HCT116 (cell line): ENCODE data around the gene ATF7. TPM values are rescaled to one million over a fixed set of nuclear protein-coding genes. Genes with fewer than 3 reads are reported as not detected.

ENCODE experiments used
- ATAC-seq: fragments of 200-7000 bp; cut with Tn5 transposase; 2 replicates; pipeline ENCODE4 v1.9.1; 2020; ENCODE audit warnings: mild to moderate bottlenecking, moderate library complexity
- BruUV-seq: library from RNA; stranded (reverse); fragments of 400-500 nt; replicated peaks from 2 replicates; lab custom pipeline; 2021; lab: Mats Ljungman, UMichigan
- CTCF ChIA-PET: fragments of 300-600 bp; sonication (Branson Sonifier 250); formaldehyde crosslinking; loops from one replicate; lab custom pipeline; 2021; ENCODE audit warnings: antibody characterized with exemption; lab: Charles Lee
- POLR2A ChIA-PET: fragments of 300-600, 350-600 bp; sonication (Branson Sonifier 250); formaldehyde crosslinking; loops from one replicate; lab custom pipeline; 2021; ENCODE audit warnings: antibody characterized with exemption; lab: Charles Lee
- RAD21 ChIA-PET, 2 experiments: fragments of 300-600 bp; sonication (Branson Sonifier 250); formaldehyde crosslinking; loops; one replicate each; lab custom pipeline; 2023; ENCODE audit warnings: low total read pairs in 2 of 2; ENCODE audit not compliant: uncharacterized antibody in 2 of 2, unreplicated experiment in 2 of 2, low non-redundant PET in 1 of 2; lab: Charles Lee
- DNase-seq: peaks from one replicate; pipeline ENCODE4 v3.0.0-alpha.2; 2010; ENCODE audit warnings: low read depth, low spot score
- H2AFZ ChIP-seq: fragments of 200-600 bp; shearing (Covaris generic), sonication (generic); 2 replicates; pipeline ENCODE4 v1.6.1; 2017; ENCODE audit warnings: low read depth, mixed run types, mixed read lengths, antibody characterized with exemption, low read length; ENCODE audit not compliant: poor library complexity, severe bottlenecking
- H3K27ac ChIP-seq: 2 replicates; pipeline ENCODE4 v1.5.1; 2012; ENCODE audit warnings: low read depth, low read length
- H3K27me3 ChIP-seq: fragments of 200-600 bp; sonication (generic); 2 replicates; pipeline ENCODE4 v1.6.1; 2016; ENCODE audit warnings: mixed run types, low read length, mixed read lengths; ENCODE audit not compliant: insufficient read depth
- H3K36me3 ChIP-seq, 2 experiments: fragments of 200-500 bp in 1 of 2; fragments of 200-600 bp in 1 of 2; sonication (Bioruptor generic) in 1 of 2; sonication (generic) in 1 of 2; 2 replicates each; pipeline versions ENCODE4 v1.5.1 to v1.6.1; 2014 to 2016; ENCODE audit warnings: low read length in 2 of 2, inconsistent platforms in 1 of 2, mixed read lengths in 1 of 2, mixed run types in 1 of 2; ENCODE audit not compliant: insufficient read depth in 2 of 2, control insufficient read depth in 1 of 2
- H3K4me1 ChIP-seq, 2 experiments: fragments of 200-600 bp in 1 of 2; sonication (generic) in 1 of 2; 2 replicates each; pipeline versions ENCODE4 v1.5.1 to v1.6.1; 2012 to 2017; ENCODE audit warnings: low read length in 2 of 2, inconsistent platforms in 1 of 2, mild to moderate bottlenecking in 1 of 2, mixed read lengths in 1 of 2, mixed run types in 1 of 2, moderate library complexity in 1 of 2; ENCODE audit not compliant: insufficient read depth in 2 of 2, control insufficient read depth in 1 of 2
- H3K4me2 ChIP-seq: fragments of 200-600 bp; sonication (generic); 2 replicates; pipeline ENCODE4 v1.6.1; 2017; ENCODE audit warnings: mixed run types, low read length, mixed read lengths
- H3K4me3 ChIP-seq, 2 experiments: fragments of 200-600 bp in 1 of 2; sonication (generic) in 1 of 2; replicated peaks in 1 of 2; 2 replicates each; pipeline ENCODE4 v1.5.1; 2011 to 2016; ENCODE audit warnings: low read length in 2 of 2, control low read depth in 1 of 2, low read depth in 1 of 2, mild to moderate bottlenecking in 1 of 2, mixed read lengths in 1 of 2, mixed run types in 1 of 2
- H3K79me2 ChIP-seq: fragments of 200-600 bp; sonication (generic); 2 replicates; pipeline ENCODE4 v1.6.1; 2017; ENCODE audit warnings: mild to moderate bottlenecking, mixed run types, low read length, moderate library complexity, mixed read lengths; ENCODE audit not compliant: insufficient read depth
- H3K9ac ChIP-seq: fragments of 200-600 bp; sonication (generic); 2 replicates; pipeline ENCODE4 v1.6.1; 2016; ENCODE audit warnings: low read length, mixed read lengths
- H3K9me2 ChIP-seq: fragments of 200-600 bp; sonication (generic), shearing (Covaris generic); 2 replicates; pipeline ENCODE4 v1.6.1; 2017; ENCODE audit warnings: mixed run types, mild to moderate bottlenecking, moderate library complexity; ENCODE audit not compliant: insufficient read depth
- H3K9me3 ChIP-seq, 2 experiments: fragments of 200-500 bp in 1 of 2; fragments of 200-600 bp in 1 of 2; sonication (Bioruptor generic) in 1 of 2; sonication (generic) in 1 of 2; 2 replicates each; pipeline ENCODE4 v1.6.1; 2014 to 2017; ENCODE audit warnings: low read length in 2 of 2, mixed read lengths in 2 of 2, inconsistent platforms in 1 of 2, low read depth in 1 of 2, mild to moderate bottlenecking in 1 of 2, mixed run types in 1 of 2, moderate library complexity in 1 of 2; ENCODE audit not compliant: control insufficient read depth in 1 of 2, insufficient read depth in 1 of 2
- H4K20me1 ChIP-seq: fragments of 200-600 bp; sonication (generic), shearing (Covaris generic); 2 replicates; pipeline ENCODE4 v1.6.1; 2017; ENCODE audit warnings: mixed run types, mild to moderate bottlenecking, moderate library complexity; ENCODE audit not compliant: insufficient read depth
- CBX3 ChIP-seq: IDR thresholded peaks from 2 replicates; pipeline ENCODE4 v1.6.1; 2012; ENCODE audit warnings: low read depth
- CEBPB ChIP-seq: IDR thresholded peaks from 2 replicates; pipeline ENCODE4 v1.6.1; 2012; ENCODE audit warnings: low read depth
- CTCF ChIP-seq, 3 experiments: fragments of 200-600 bp in 1 of 3; sonication (generic) in 1 of 3; IDR thresholded peaks in 2 of 3; conservative IDR thresholded peaks in 1 of 3; 2 replicates each; pipeline ENCODE4 v1.5.1; 2012 to 2017; ENCODE audit warnings: low read depth in 2 of 3, low read length in 2 of 3, antibody characterized with exemption in 1 of 3, borderline replicate concordance in 1 of 3, control low read depth in 1 of 3, mild to moderate bottlenecking in 1 of 3, mixed read lengths in 1 of 3, mixed run types in 1 of 3, moderate library complexity in 1 of 3; ENCODE audit not compliant: insufficient read depth in 1 of 3
- ELF1 ChIP-seq: IDR thresholded peaks from 2 replicates; pipeline ENCODE4 v1.6.1; 2012; ENCODE audit warnings: low read depth, borderline replicate concordance
- EZH2 ChIP-seq: fragments of 200-600 bp; sonication (generic); IDR thresholded peaks from 2 replicates; pipeline ENCODE4 v1.6.1; 2017; ENCODE audit warnings: antibody characterized with exemption, mixed run types
- EZH2phosphoT487 ChIP-seq: fragments of 200-600 bp; IDR thresholded peaks from 2 replicates; pipeline ENCODE4 v1.6.1; 2018; ENCODE audit warnings: antibody characterized with exemption, borderline replicate concordance
- JUND ChIP-seq: IDR thresholded peaks from 2 replicates; pipeline ENCODE4 v1.6.1; 2012
- POLR2A ChIP-seq: IDR thresholded peaks from 2 replicates; pipeline ENCODE4 v1.7.0; 2011; ENCODE audit warnings: borderline replicate concordance; ENCODE audit not compliant: insufficient read depth, insufficient read length; ENCODE audit errors: extremely low read depth
- RAD21 ChIP-seq: IDR thresholded peaks from 2 replicates; pipeline ENCODE4 v1.6.1; 2012; ENCODE audit warnings: low read depth, mild to moderate bottlenecking
- REST ChIP-seq: IDR thresholded peaks from 2 replicates; pipeline ENCODE4 v1.6.1; 2012; ENCODE audit warnings: low read depth
- SIN3A ChIP-seq: IDR thresholded peaks from 2 replicates; pipeline ENCODE4 v1.6.1; 2012; ENCODE audit warnings: low read depth
- SP1 ChIP-seq: IDR thresholded peaks from 2 replicates; pipeline ENCODE4 v1.6.1; 2012; ENCODE audit warnings: low read depth
- SRF ChIP-seq: IDR thresholded peaks from 2 replicates; pipeline ENCODE4 v1.6.1; 2012; ENCODE audit warnings: low read depth
- TCF7L2 ChIP-seq: IDR thresholded peaks from 2 replicates; pipeline ENCODE4 v1.7.0; 2011; ENCODE audit warnings: borderline replicate concordance, inconsistent platforms; ENCODE audit not compliant: insufficient read depth, insufficient read length; ENCODE audit errors: extremely low read depth
- YY1 ChIP-seq: IDR thresholded peaks from 2 replicates; pipeline ENCODE4 v1.6.1; 2011; ENCODE audit warnings: low read length, low read depth, moderate library complexity, mild to moderate bottlenecking; ENCODE audit not compliant: insufficient replicate concordance; ENCODE audit errors: extremely low read depth
- ZBTB33 ChIP-seq: IDR thresholded peaks from 2 replicates; pipeline ENCODE4 v1.6.1; 2011; ENCODE audit warnings: mild to moderate bottlenecking, low read length, moderate library complexity; ENCODE audit not compliant: insufficient replicate concordance; ENCODE audit errors: extremely low read depth
- ZFX ChIP-seq: fragments of 450-650 bp; IDR thresholded peaks from 2 replicates; pipeline ENCODE4 v1.6.1; 2017
- intact Hi-C: fragments of 100-400 bp; cut with micrococcal nuclease; formaldehyde crosslinking; loops from 2 replicates; pipeline ENCODE4 v1.10.0; 2022
- total RNA-seq: library from RNA; stranded (reverse); gene quantifications from one replicate; pipeline ENCODE4 v1.2.1, GENCODE V29; 2021; ENCODE audit not compliant: unreplicated experiment

The ATF7 gene
- total RNA-seq, 1 experiment from 2014 or later: 24.0 TPM

DNA sequence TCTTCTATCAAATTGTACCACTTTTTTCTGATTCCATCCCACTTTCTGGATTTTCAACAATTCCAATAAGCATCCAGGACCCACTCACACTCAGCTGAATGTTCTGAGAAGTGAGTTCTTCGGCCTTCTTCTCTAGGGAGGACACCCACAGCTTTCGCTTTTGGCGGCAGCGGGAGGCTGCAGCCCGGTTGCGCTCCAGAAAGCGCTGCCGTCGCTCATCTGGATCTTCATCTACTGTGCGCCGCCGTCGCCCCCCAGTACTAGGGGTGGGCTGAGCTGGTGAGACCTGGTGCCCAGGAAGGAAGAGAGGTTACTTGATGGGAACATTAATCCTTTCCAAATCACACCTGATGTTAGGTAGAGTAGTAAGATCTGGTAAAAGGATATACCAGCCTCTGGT, 101.7 kb downstream of the ATF7 start:
- RAD21 ChIA-PET: no interaction called here

More for the DNA sequence above, 101.7 kb downstream of the ATF7 start:
- no TSS peak for BruUV-seq
- Histone ChIP-seq H3K4me1 (no peaks in the 10 kb centered on the region), H3K36me3 (peaks cover 0 to 19% of the 10 kb centered on the region in 2 experiments), H3K79me2 (no peaks in the 10 kb centered on the region), H3K27ac (no peak overlapping the region), H2AFZ (no peak overlapping the region), H4K20me1 (no peaks in the 10 kb centered on the region), H3K9ac (no peak overlapping the region), H3K9me3 (no peaks in the 10 kb centered on the region), H3K27me3 (no peaks in the 10 kb centered on the region), H3K9me2 (no peaks in the 10 kb centered on the region), H3K4me3 (no peak overlapping the region), H3K4me2 (no peak overlapping the region)
- ChIA-PET POLR2A (no interaction called here), CTCF (no interaction called here)
- ATAC-seq: no peak
- TF ChIP-seq CTCF (IDR thresholded peaks at IDR 0.05 in 2 of 3, conservative IDR thresholded peaks at IDR 0.05 in 1 of 3; ENCODE audit: borderline replicate concordance in 1 of 3, insufficient read depth in 1 of 3, low read depth in 2 of 3, low read length in 2 of 3) (no peak), SIN3A (no peak), SRF (no peak), TCF7L2 (no peak), EZH2phosphoT487 (no peak), ZBTB33 (no peak), CEBPB (no peak), EZH2 (no peak), SP1 (no peak), RAD21 (no peak), ELF1 (no peak), JUND (no peak), CBX3 (no peak), YY1 (no peak), REST (no peak), POLR2A (no peak), ZFX (no peak)
- intact Hi-C loops: no loop called here
- no peak for DNase-seq
